ENCODE results near the gene HACL1. TPM values are rescaled to one million over a fixed set of nuclear protein-coding genes. Genes with fewer than 3 reads are reported as not detected.

HACL1 gene
- total and polyA plus RNA-seq, 2 experiments from 2014 or later = 21.6 to 23.0 TPM

DNA sequence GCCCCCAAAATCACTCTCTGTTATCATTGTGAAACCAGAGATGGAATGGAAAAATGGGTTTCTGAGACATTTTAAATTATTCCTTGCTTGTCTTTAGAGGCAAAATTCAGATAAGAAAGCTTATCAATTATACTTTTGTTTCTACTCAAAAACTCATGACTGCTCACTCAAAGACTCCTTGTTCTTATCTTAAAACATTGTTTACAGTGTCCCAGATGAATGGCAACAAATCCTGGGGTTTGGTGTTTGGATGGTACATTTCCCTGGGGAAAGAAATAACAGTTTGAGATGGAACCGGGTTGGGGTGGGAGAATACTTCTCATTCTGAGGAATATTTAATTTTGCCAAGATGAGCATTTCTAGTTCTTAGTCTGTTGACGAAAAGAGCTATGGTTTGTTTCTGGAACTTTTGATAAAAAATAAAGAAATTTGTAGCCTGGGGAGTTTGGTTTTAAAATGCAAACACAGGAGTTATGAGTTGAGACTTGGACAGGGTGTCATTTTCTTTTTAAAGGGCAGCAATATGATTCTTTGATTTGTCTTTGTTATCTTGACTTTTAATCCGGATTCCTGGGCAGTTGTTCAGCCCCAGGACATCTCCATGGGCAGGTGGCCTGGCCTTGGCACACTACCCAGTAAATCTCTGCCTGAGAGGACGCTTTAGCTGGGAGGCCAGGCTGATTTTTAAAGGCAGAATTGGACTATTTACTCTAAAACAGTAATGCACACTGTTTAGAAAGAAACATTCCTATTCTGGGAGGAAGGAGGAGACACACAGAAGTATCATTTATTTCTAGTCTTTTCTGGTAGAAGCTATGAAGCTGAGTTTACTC lies 32.6 kb upstream of the HACL1 start:
- peaks cover 31% of the 10 kb centered on the region for H3K4me1 ChIP-seq (ENCODE audit: insufficient read depth)
- WGBS (ENCODE audit: low lambda C conversion rate, missing lambda C conversion rate) = 39% methylated on average over 4 of the region's 4 CpGs

DNA sequence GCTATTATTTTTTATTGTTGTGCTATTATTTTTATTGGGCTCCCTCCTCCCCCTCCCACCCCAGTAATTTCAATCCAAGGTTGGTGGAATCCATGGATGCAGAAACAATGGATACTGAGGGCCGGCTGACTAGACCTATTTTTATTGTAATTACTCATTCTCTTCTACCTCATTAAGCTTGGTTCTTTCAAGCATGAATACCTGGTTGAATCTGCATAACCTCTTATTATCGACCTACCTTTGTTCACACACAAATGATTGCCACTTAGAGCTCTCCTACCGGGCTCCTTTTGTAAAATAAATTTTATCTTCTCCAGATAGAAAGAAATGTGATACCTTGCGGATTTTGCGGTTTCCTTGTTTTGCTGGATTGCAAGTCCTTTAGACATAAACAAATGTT lies 31.8 kb upstream of the HACL1 start:
- peaks cover 31% of the 10 kb centered on the region for H3K4me1 ChIP-seq (ENCODE audit: insufficient read depth)
- no peaks in the 10 kb centered on the region for H3K27me3 ChIP-seq
- no peaks in the 10 kb centered on the region for H3K9me3 ChIP-seq (ENCODE audit: low read depth)
- H3K4me3 ChIP-seq = no peak overlapping the region
- peak overlapping the region; percentile 90 for H3K27ac ChIP-seq
- H3K4me2 ChIP-seq = no peak overlapping the region
- 76% methylated on average over 5 of the region's 5 CpGs for WGBS (ENCODE audit: low lambda C conversion rate, missing lambda C conversion rate)
- no peaks in the 10 kb centered on the region for H3K9me2 ChIP-seq (replicated peaks; ENCODE audit: insufficient read depth)
- TF ChIP-seq EZH2phosphoT487 (IDR thresholded peaks at IDR 0.05; ENCODE audit: low read depth, severe bottlenecking, unreplicated experiment) (no peak), EZH2 (IDR thresholded peaks at IDR 0.05; ENCODE audit: borderline replicate concordance) (no peak)
- TF ChIP-seq, protein P1, sequence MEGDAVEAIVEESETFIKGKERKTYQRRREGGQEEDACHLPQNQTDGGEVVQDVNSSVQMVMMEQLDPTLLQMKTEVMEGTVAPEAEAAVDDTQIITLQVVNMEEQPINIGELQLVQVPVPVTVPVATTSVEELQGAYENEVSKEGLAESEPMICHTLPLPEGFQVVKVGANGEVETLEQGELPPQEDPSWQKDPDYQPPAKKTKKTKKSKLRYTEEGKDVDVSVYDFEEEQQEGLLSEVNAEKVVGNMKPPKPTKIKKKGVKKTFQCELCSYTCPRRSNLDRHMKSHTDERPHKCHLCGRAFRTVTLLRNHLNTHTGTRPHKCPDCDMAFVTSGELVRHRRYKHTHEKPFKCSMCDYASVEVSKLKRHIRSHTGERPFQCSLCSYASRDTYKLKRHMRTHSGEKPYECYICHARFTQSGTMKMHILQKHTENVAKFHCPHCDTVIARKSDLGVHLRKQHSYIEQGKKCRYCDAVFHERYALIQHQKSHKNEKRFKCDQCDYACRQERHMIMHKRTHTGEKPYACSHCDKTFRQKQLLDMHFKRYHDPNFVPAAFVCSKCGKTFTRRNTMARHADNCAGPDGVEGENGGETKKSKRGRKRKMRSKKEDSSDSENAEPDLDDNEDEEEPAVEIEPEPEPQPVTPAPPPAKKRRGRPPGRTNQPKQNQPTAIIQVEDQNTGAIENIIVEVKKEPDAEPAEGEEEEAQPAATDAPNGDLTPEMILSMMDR (IDR thresholded peaks at IDR 0.05; ENCODE audit: poor library complexity) = no peak
- H3K79me2 ChIP-seq = no peaks in the 10 kb centered on the region
- no peak for DNase-seq (ENCODE audit: low spot score)
- H2AFZ ChIP-seq = no peak overlapping the region
- H3K36me3 ChIP-seq (replicated peaks; ENCODE audit: insufficient read depth, low read depth) = no peaks in the 10 kb centered on the region
- H4K20me1 ChIP-seq (ENCODE audit: insufficient read depth, poor library complexity, severe bottlenecking) = no peaks in the 10 kb centered on the region

More for the DNA sequence above, 32.6 kb upstream of the HACL1 start:
- Histone ChIP-seq H3K4me2 (peak overlapping the region; percentile 56), H3K79me2 (no peaks in the 10 kb centered on the region), H3K9me2 (replicated peaks; ENCODE audit: insufficient read depth) (no peaks in the 10 kb centered on the region), H3K36me3 (replicated peaks; ENCODE audit: insufficient read depth, low read depth) (no peaks in the 10 kb centered on the region), H3K27ac (peak overlapping the region; percentile 90), H2AFZ (no peak overlapping the region), H3K4me3 (no peak overlapping the region), H3K9me3 (ENCODE audit: low read depth) (no peaks in the 10 kb centered on the region), H4K20me1 (ENCODE audit: insufficient read depth, poor library complexity, severe bottlenecking) (no peaks in the 10 kb centered on the region), H3K27me3 (no peaks in the 10 kb centered on the region)
- no peak for TF ChIP-seq EZH2 (IDR thresholded peaks at IDR 0.05; ENCODE audit: borderline replicate concordance)
- TF ChIP-seq, protein P1 (IDR thresholded peaks at IDR 0.05; ENCODE audit: poor library complexity) = no peak
- TF ChIP-seq EZH2phosphoT487 (IDR thresholded peaks at IDR 0.05; ENCODE audit: low read depth, severe bottlenecking, unreplicated experiment) = no peak
- no peak for DNase-seq (ENCODE audit: low spot score)

DNA sequence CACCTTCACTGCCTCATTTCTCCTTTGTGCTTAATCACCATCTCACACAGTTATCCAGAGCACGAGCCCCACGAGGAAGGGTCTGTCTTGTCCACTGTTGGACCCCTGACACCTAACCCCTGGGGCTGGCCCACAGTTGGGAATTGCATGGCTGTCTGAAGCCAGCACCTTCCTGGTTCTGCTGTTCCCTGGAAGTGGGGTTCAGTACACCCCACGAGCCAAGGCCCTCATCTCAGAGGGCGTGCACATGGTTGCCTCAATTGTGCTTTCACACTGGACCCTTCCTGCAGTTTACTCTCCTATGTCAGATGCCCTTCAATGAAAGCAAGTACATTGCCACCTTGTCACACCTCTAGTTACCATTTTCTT lies 30.8 kb upstream of the HACL1 start:
- Histone ChIP-seq H3K4me1 (ENCODE audit: insufficient read depth) (peaks cover 31% of the 10 kb centered on the region), H3K27me3 (no peaks in the 10 kb centered on the region), H4K20me1 (ENCODE audit: insufficient read depth, poor library complexity, severe bottlenecking) (no peaks in the 10 kb centered on the region), H3K36me3 (replicated peaks; ENCODE audit: insufficient read depth, low read depth) (no peaks in the 10 kb centered on the region), H3K9me2 (replicated peaks; ENCODE audit: insufficient read depth) (no peaks in the 10 kb centered on the region), H3K4me2 (no peak overlapping the region), H3K4me3 (no peak overlapping the region), H3K9me3 (ENCODE audit: low read depth) (no peaks in the 10 kb centered on the region), H3K27ac (no peak overlapping the region), H2AFZ (no peak overlapping the region), H3K79me2 (no peaks in the 10 kb centered on the region)
- DNase-seq (ENCODE audit: low spot score) = no peak
- TF ChIP-seq EZH2phosphoT487 (IDR thresholded peaks at IDR 0.05; ENCODE audit: low read depth, severe bottlenecking, unreplicated experiment) = no peak
- no peak for TF ChIP-seq EZH2 (IDR thresholded peaks at IDR 0.05; ENCODE audit: borderline replicate concordance)
- TF ChIP-seq, protein P1 (IDR thresholded peaks at IDR 0.05; ENCODE audit: poor library complexity) = no peak
- 92% methylated on average over 4 of the region's 4 CpGs for WGBS (ENCODE audit: low lambda C conversion rate, missing lambda C conversion rate)

Measured in hepatocyte (in vitro differentiated cells).